MM.1S (cell line): Measurements from ENCODE around the gene TRIM15.
A peak's percentile ranks its signal among the peaks of the same experiment; 100 is the strongest.

Source experiments
- DNase-seq: peaks from one replicate; pipeline ENCODE4 v3.0.0-alpha.2; 2015
- H2AFZ ChIP-seq: fragments of 300-600 bp; sonication (generic); 2 replicates; pipeline ENCODE4 v1.6.0; 2016; ENCODE audit warnings: antibody characterized with exemption, low read length
- H3F3A ChIP-seq: fragments of 300-600 bp; sonication (generic); 2 replicates; pipeline ENCODE4 v1.6.1; 2016; ENCODE audit warnings: mild to moderate bottlenecking, antibody characterized with exemption, low read length, moderate library complexity, mixed read lengths; ENCODE audit not compliant: insufficient read depth
- H3K27ac ChIP-seq: fragments of 300-600 bp; sonication (generic); 2 replicates; pipeline ENCODE4 v1.5.1; 2016; ENCODE audit warnings: mild to moderate bottlenecking, low read length
- H3K27me3 ChIP-seq: fragments of 300-600 bp; sonication (generic); replicated peaks from 2 replicates; pipeline ENCODE4 v1.6.0; 2016; ENCODE audit warnings: low read length; ENCODE audit not compliant: insufficient read depth
- H3K36me3 ChIP-seq: fragments of 300-600 bp; sonication (generic); replicated peaks from 2 replicates; pipeline ENCODE4 v1.6.1; 2016; ENCODE audit warnings: mild to moderate bottlenecking, low read length, mixed read lengths; ENCODE audit not compliant: insufficient read depth
- H3K4me1 ChIP-seq: fragments of 300-600 bp; sonication (generic); 2 replicates; pipeline ENCODE4 v1.6.1; 2016; ENCODE audit warnings: low read length, mixed read lengths
- H3K4me2 ChIP-seq: fragments of 300-600 bp; sonication (generic); 2 replicates; pipeline ENCODE4 v1.6.0; 2016; ENCODE audit warnings: low read depth, low read length
- H3K4me3 ChIP-seq: fragments of 300-600 bp; sonication (generic); 2 replicates; pipeline ENCODE4 v1.5.1; 2016; ENCODE audit warnings: low read length, mixed read lengths
- H3K79me2 ChIP-seq: fragments of 300-600 bp; sonication (generic); 2 replicates; pipeline ENCODE4 v1.6.1; 2016; ENCODE audit warnings: mixed run types, low read length, mixed read lengths
- H3K9ac ChIP-seq: fragments of 300-600 bp; sonication (generic); 2 replicates; pipeline ENCODE4 v1.6.1; 2016; ENCODE audit warnings: low read length, mixed read lengths
- H3K9me2 ChIP-seq: fragments of 300-600 bp; sonication (generic); replicated peaks from 2 replicates; pipeline ENCODE4 v1.6.1; 2016; ENCODE audit warnings: mild to moderate bottlenecking, low read length, mixed read lengths; ENCODE audit not compliant: insufficient read depth
- H3K9me3 ChIP-seq: fragments of 300-600 bp; sonication (generic); replicated peaks from 2 replicates; pipeline ENCODE4 v1.6.1; 2016; ENCODE audit warnings: mild to moderate bottlenecking, low read length, mixed read lengths; ENCODE audit not compliant: insufficient read depth
- H4K20me1 ChIP-seq: fragments of 300-600 bp; sonication (generic); 2 replicates; pipeline ENCODE4 v1.6.1; 2016; ENCODE audit warnings: mild to moderate bottlenecking, low read length, moderate library complexity, mixed read lengths; ENCODE audit not compliant: insufficient read depth
- EZH2 ChIP-seq: fragments of 300-600 bp; sonication (generic); optimal IDR thresholded peaks from 2 replicates; pipeline ENCODE3; 2017; ENCODE audit warnings: low read depth, mild to moderate bottlenecking, antibody characterized with exemption, low read length, mixed read lengths
- EZH2phosphoT487 ChIP-seq: fragments of 300-600 bp; sonication (generic); IDR thresholded peaks from 2 replicates; pipeline ENCODE4 v1.6.1; 2018; ENCODE audit warnings: antibody characterized with exemption, low read length
- TF ChIP-seq, protein P1 (sequence below): fragments of 300-600 bp; sonication (generic); IDR thresholded peaks from 2 replicates; pipeline ENCODE4 v1.5.1; 2016; ENCODE audit warnings: antibody characterized with exemption, low read length, mixed read lengths

Gene TRIM15

DNA sequence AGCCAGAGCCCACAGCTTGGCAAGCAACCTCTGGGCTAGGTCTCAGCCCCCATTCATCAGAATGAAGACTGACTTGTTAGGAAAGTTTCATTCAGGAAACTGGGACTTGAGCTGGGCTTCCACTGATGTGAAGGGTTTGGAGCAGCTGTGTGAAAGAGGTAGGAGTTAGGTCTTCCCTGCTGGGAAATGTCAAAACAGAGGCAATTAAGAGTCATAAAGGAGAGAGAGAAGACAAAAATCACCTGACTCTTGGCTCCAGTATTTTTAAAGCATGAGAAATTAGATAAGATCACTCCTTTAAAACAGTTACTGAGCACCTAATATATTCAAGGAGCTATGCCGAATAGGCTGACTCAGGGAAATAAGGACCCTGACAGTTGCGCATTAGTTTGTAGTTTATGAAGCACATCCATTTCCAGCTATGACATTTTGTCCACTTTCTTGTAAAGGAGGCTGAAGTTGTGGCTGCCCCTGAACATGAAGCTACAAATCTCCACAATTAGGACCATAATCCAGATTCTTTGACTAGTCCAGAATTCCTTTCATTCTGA is 31.3 kb upstream of the TRIM15 start:
- Histone ChIP-seq H3K79me2 (no peaks in the 10 kb centered on the region), H3K4me2 (no peak overlapping the region), H3K27me3 (peaks cover 17% of the 10 kb centered on the region), H3K9me2 (no peaks in the 10 kb centered on the region), H3K4me3 (no peak overlapping the region), H3K4me1 (peaks cover 29% of the 10 kb centered on the region), H2AFZ (no peak overlapping the region), H3K27ac (no peak overlapping the region), H3K9me3 (no peaks in the 10 kb centered on the region), H3K9ac (no peak overlapping the region), H4K20me1 (no peaks in the 10 kb centered on the region), H3K36me3 (no peaks in the 10 kb centered on the region), H3F3A (peaks cover 11% of the 10 kb centered on the region)
- TF ChIP-seq EZH2phosphoT487 (no peak), EZH2 (no peak)
- TF ChIP-seq, protein P1, sequence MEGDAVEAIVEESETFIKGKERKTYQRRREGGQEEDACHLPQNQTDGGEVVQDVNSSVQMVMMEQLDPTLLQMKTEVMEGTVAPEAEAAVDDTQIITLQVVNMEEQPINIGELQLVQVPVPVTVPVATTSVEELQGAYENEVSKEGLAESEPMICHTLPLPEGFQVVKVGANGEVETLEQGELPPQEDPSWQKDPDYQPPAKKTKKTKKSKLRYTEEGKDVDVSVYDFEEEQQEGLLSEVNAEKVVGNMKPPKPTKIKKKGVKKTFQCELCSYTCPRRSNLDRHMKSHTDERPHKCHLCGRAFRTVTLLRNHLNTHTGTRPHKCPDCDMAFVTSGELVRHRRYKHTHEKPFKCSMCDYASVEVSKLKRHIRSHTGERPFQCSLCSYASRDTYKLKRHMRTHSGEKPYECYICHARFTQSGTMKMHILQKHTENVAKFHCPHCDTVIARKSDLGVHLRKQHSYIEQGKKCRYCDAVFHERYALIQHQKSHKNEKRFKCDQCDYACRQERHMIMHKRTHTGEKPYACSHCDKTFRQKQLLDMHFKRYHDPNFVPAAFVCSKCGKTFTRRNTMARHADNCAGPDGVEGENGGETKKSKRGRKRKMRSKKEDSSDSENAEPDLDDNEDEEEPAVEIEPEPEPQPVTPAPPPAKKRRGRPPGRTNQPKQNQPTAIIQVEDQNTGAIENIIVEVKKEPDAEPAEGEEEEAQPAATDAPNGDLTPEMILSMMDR, result no peak
- DNase-seq, result no peak

DNA sequence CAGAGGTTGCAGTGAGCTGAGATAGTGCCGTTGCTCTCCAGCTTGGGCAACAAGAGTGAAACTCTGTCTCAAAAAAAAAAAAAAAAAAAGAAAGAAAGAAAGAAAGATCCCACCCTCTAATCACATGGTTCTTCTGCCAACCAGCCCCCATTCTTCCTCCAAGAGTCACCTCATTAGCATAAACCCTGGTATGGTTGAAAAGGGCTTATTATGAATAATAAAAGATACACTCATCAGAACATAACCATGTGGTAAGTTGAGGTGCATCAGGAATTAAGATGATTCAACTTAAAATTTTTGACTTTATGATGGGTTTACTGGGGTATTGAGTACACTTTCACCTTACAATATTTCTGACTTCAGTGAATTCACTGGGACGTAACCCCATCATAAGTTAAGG is 28.2 kb upstream of the TRIM15 start:
- H3K4me1 ChIP-seq, result peaks cover 24% of the 10 kb centered on the region
- no peak overlapping the region for H3K4me2 ChIP-seq
- H3K9me2 ChIP-seq, result no peaks in the 10 kb centered on the region
- no peak overlapping the region for H3K9ac ChIP-seq
- DNase-seq, result no peak
- TF ChIP-seq EZH2 (no peak), EZH2phosphoT487 (no peak)
- TF ChIP-seq, protein P1, result no peak
- no peaks in the 10 kb centered on the region for H3K79me2 ChIP-seq
- no peak overlapping the region for H2AFZ ChIP-seq
- H3K27ac ChIP-seq, result no peak overlapping the region
- H4K20me1 ChIP-seq, result no peaks in the 10 kb centered on the region
- no peak overlapping the region for H3K4me3 ChIP-seq
- peaks cover 35% of the 10 kb centered on the region for H3K27me3 ChIP-seq
- H3K9me3 ChIP-seq, result no peaks in the 10 kb centered on the region
- H3K36me3 ChIP-seq, result no peaks in the 10 kb centered on the region
- H3F3A ChIP-seq, result peaks cover 11% of the 10 kb centered on the region

DNA sequence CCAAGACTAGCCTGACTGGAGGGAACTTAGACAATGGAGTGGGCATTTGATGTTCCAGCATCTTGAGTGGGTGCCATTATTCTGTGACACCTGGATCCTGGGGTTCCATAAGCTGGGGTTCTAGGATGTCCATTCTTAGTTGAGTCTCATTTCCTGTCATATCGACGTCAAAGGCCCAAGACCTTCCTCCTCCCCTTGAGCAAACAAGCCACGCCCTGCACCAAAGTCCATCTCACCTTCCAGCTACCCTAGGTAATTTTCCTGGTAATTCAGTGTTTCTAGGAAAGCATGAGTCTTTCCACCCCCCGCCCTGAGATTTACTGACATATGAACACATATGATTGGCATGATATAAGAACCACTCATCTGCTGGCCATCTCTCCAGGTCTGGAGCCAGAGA is 27.6 kb upstream of the TRIM15 start, which contains the start of gene TRIM40:
TSS of gene TRIM40 (plus strand) at position 384 of the 400 bp plus-strand sequence. CDS start 897 bp downstream, outside the sequence.
- H3K27ac ChIP-seq, result no peak within 1 kb of the TSS
- no peak within 1 kb of the TSS for H2AFZ ChIP-seq
- H3K27me3 ChIP-seq, result peaks cover 35% of the 10 kb centered on the region
- H3K4me1 ChIP-seq, result peaks cover 19% of the 10 kb centered on the region
- peaks cover 6% of the 10 kb centered on the region for H3F3A ChIP-seq
- H3K4me2 ChIP-seq, result peak within 1 kb of the TSS; percentile 55; the same call in 1 of the 2 replicates
- no peaks in the 10 kb centered on the region for H3K36me3 ChIP-seq
- no peak within 1 kb of the TSS for H3K4me3 ChIP-seq
- TF ChIP-seq, protein P1, result no peak
- TF ChIP-seq EZH2 (no peak), EZH2phosphoT487 (no peak)
- no peak within 1 kb of the TSS for H3K9ac ChIP-seq
- no peaks in the 10 kb centered on the region for H3K9me2 ChIP-seq
- no peaks in the 10 kb centered on the region for H3K9me3 ChIP-seq
- DNase-seq, result no peak
- H4K20me1 ChIP-seq, result no peaks in the 10 kb centered on the region
- no peaks in the 10 kb centered on the region for H3K79me2 ChIP-seq
